Ascending aorta (tissue), 2 donors: ENCODE results near the gene TMEM266. TPM values are rescaled to one million over a fixed set of nuclear protein-coding genes. Genes with fewer than 3 reads are reported as not detected.
A peak's percentile ranks its signal among the peaks of the same experiment; 100 is the strongest.

ENCODE experiments used
- DNase-seq, 2 donors: peaks; one replicate each; pipeline ENCODE4 v3.0.0-alpha.2; 2019; ENCODE audit warnings: low spot score in 2 of 2
- H3K27ac ChIP-seq, 2 donors: fragments of 200-600 bp; sonication (generic); one replicate each; pipeline ENCODE4 v1.5.1; 2016 to 2017; ENCODE audit warnings: mild to moderate bottlenecking in 1 of 2
- H3K27me3 ChIP-seq: fragments of 200-600 bp; sonication (generic); one replicate; pipeline ENCODE4 v1.5.1; 2017
- H3K36me3 ChIP-seq, 2 donors: fragments of 200-600 bp; sonication (generic); one replicate each; pipeline ENCODE4 v1.5.1; 2016
- H3K4me1 ChIP-seq, 2 donors: fragments of 200-600 bp; sonication (generic); one replicate each; pipeline ENCODE4 v1.5.1; 2016 to 2017; ENCODE audit warnings: mild to moderate bottlenecking in 1 of 2
- H3K4me3 ChIP-seq, 2 donors: fragments of 200-600 bp; sonication (generic); one replicate each; pipeline ENCODE4 v1.5.1; 2016 to 2017; ENCODE audit warnings: mild to moderate bottlenecking in 1 of 2
- H3K9me3 ChIP-seq, 2 donors: fragments of 200-600 bp; sonication (generic); one replicate each; pipeline ENCODE4 v1.5.1; 2016
- intact Hi-C: fragments of 100-400 bp; cut with DNase I; formaldehyde crosslinking; loops from one replicate; pipeline ENCODE4 v1.15.1; 2023
- total RNA-seq: library from RNA; depleted of rRNA; stranded (reverse); fragments of >200 nt; gene quantifications from one replicate; pipeline ENCODE4 v1.1.0, GENCODE V29; 2016
- TF ChIP-seq, protein P1 (sequence below), 3 experiments: fragments of 200-600 bp in 2 of 3; fragments of 450-650 bp in 1 of 3; sonication (generic) in 2 of 3; IDR thresholded peaks; one replicate each; pipeline ENCODE4 v1.5.1; 2016 to 2019; ENCODE audit warnings: antibody characterized with exemption in 3 of 3, mild to moderate bottlenecking in 1 of 3, moderate library complexity in 1 of 3

TMEM266 gene
- total RNA-seq, 1 donor from 2014 or later = not detected

DNA sequence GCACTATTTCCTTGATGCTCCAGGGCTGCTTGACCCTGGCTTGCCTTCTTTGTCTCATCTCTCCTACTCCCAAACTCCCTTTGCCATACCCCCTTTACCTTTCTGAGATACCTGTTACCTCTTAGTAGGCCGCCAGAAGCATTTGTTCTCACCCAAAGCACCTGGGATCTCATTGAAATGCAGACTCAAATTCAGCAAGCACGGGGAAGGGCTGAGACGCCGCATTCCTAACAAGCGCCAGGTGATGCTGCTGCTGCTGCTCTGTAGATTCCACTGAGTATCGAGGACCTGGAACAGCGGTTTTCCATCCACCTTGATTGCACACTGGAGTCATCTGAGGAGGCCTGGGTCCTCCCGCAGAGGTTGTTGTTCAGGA, 91.8 kb downstream of the TMEM266 start:
- intact Hi-C loops = loop anchor here (2.0 kb wide), 1 partner anchor 25 kb away; no protein-coding TSS in a partner anchor
- no peak for DNase-seq
- H3K9me3 ChIP-seq = no peaks in the 10 kb centered on the region
- H3K27ac ChIP-seq = peak overlapping the region; percentile 73 to 77
- no peaks in the 10 kb centered on the region for H3K27me3 ChIP-seq
- H3K4me1 ChIP-seq = peaks cover 7 to 20% of the 10 kb centered on the region in 2 donors
- no peak overlapping the region for H3K4me3 ChIP-seq
- H3K36me3 ChIP-seq = no peaks in the 10 kb centered on the region
- TF ChIP-seq, protein P1, sequence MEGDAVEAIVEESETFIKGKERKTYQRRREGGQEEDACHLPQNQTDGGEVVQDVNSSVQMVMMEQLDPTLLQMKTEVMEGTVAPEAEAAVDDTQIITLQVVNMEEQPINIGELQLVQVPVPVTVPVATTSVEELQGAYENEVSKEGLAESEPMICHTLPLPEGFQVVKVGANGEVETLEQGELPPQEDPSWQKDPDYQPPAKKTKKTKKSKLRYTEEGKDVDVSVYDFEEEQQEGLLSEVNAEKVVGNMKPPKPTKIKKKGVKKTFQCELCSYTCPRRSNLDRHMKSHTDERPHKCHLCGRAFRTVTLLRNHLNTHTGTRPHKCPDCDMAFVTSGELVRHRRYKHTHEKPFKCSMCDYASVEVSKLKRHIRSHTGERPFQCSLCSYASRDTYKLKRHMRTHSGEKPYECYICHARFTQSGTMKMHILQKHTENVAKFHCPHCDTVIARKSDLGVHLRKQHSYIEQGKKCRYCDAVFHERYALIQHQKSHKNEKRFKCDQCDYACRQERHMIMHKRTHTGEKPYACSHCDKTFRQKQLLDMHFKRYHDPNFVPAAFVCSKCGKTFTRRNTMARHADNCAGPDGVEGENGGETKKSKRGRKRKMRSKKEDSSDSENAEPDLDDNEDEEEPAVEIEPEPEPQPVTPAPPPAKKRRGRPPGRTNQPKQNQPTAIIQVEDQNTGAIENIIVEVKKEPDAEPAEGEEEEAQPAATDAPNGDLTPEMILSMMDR (IDR thresholded peaks at IDR 0.05) = no peak

DNA sequence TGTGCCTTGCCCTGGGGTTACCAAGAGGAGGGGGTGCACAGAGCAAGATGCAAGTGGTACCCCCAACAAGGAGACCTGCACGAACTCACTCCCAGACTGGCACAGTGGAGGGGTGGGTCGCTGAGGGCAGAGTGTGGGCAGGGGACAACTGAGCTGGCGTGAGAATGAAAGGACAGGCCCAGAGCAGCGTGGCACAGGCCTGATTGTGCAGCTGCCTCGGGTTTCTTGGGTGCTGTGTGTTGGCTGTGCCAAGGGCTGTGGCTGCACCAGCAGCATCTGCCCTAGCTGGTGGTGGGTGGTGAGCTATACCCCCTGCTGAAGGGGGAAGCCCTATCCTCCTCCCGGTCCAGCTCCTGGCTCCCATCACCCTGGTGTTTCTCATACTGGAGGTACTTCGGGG, 92.4 kb downstream of the TMEM266 start:
- DNase-seq = no peak
- Histone ChIP-seq H3K9me3 (no peaks in the 10 kb centered on the region), H3K4me1 (peaks cover 7 to 20% of the 10 kb centered on the region in 2 donors), H3K27ac (no peak overlapping the region), H3K27me3 (no peaks in the 10 kb centered on the region), H3K36me3 (no peaks in the 10 kb centered on the region), H3K4me3 (no peak overlapping the region)
- intact Hi-C loops = no loop called here
- TF ChIP-seq, protein P1 (IDR thresholded peaks at IDR 0.05) = no peak

DNA sequence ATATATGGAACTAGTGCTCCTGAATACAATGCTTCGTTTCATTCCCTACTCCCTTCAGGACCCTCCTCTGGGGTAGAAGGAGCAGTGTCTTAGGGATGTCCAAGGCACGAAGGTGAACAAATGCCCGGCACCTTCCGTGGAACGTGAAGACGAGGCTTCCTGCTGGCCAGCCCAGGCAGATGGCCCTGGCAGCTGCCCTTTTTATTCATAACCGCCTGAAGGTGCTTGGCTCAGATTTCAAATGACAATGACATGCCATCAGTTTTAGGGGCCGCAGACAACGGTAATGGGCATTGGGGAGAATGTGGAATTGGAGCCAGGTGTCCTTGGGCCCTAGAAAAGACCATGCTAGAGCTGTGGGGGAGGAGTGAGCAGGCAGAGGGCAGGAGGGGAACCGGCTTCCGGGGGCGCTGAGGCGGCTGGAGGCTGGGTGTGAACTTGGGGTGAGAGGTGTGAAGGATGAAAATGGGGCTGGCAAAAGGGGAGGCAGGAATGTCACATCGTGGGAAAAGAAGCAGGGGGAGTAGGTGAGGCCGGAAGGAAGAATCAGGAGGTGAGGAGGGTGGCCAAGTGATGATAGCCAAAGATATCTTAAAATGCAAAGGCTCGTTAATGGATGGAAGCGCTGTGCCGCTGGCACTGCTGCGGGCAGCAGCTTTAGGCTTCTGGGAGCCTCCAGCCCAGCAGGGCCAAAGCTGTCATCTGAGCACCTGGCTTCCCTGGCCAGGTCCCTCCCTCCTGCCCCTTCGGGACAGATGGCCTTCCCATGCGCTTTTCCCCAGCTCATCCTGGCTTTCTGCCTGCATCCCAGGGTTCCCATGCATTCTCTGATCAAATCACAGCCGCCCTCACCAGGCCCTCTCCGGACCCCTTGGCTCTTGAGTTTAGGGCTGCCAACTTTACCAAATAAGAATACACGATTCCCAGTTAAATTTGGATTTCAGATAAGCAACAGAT, 93.7 kb downstream of the TMEM266 start:
- no peaks in the 10 kb centered on the region for H3K27me3 ChIP-seq
- H3K4me1 ChIP-seq = peaks cover 7 to 20% of the 10 kb centered on the region in 2 donors
- no peaks in the 10 kb centered on the region for H3K36me3 ChIP-seq
- DNase-seq = no peak
- no peak overlapping the region for H3K4me3 ChIP-seq
- H3K27ac ChIP-seq = no peak overlapping the region
- intact Hi-C loops = no loop called here
- H3K9me3 ChIP-seq = no peaks in the 10 kb centered on the region
- TF ChIP-seq, protein P1 (IDR thresholded peaks at IDR 0.05) = no peak

DNA sequence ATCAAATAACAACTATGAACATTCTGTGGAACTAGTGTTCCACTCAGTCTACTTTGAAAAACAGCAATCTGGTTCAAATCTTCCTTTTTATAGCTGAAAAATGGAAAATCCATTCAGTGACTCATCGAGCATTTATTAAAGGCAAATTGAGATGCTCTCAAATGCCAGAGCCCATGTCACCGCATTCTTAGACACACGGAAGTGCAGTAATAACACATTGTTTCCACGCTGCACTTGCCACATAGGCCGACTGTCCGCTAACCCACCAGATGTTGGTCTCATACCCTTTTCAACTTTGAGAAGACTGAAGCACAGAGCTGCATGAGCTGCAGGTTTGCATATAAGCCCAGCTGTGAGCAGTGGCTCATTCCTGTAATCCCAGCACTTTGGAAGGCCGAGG, 95.9 kb downstream of the TMEM266 start:
- intact Hi-C loops = no loop called here
- no peak for DNase-seq

DNA sequence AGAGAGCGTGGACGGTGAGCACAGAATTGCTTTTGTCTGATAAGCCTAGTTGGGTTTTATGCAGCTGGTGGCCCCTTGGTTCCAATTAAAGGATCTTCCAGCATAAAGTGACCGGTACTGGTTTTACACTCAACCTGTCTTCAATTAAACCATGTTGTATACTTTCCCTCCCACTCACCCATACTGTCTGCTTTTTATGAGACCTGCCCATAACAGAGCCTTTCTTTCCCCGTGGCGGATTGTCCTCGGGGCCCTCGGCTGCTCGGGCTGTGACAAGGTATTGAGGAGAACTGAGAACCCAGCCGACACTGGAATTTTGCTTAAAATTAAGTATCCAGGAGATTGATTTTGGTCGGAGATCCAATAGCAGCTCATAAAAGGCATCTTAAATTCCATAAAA, 98.4 kb downstream of the TMEM266 start:
- Histone ChIP-seq H3K36me3 (no peaks in the 10 kb centered on the region), H3K4me1 (no peaks in the 10 kb centered on the region), H3K9me3 (no peaks in the 10 kb centered on the region), H3K27me3 (no peaks in the 10 kb centered on the region), H3K4me3 (no peak overlapping the region), H3K27ac (no peak overlapping the region)
- TF ChIP-seq, protein P1 (IDR thresholded peaks at IDR 0.05) = no peak
- intact Hi-C loops = no loop called here
- no peak for DNase-seq

More for the DNA sequence above, 95.9 kb downstream of the TMEM266 start:
- Histone ChIP-seq H3K27me3 (no peaks in the 10 kb centered on the region), H3K4me3 (no peak overlapping the region), H3K9me3 (no peaks in the 10 kb centered on the region), H3K36me3 (no peaks in the 10 kb centered on the region), H3K4me1 (peaks cover 5 to 11% of the 10 kb centered on the region in 2 donors), H3K27ac (no peak overlapping the region)
- TF ChIP-seq, protein P1 (IDR thresholded peaks at IDR 0.05) = no peak
